GM08714 (cell line): Measurements from ENCODE around the gene PIK3C2A.
"Not testable (repeated sequence)": the region's sequence is repeated elsewhere in the genome, so short reads cannot be mapped to it uniquely, and the experiment has no call there.

Experiments
- H3K4me3 ChIP-seq: fragments of 200-500 bp; sonication (Bioruptor generic); 2 replicates; pipeline ENCODE4 v1.5.1; 2014; ENCODE audit warnings: mild to moderate bottlenecking, low read length, inconsistent platforms
- ZNF274 ChIP-seq: IDR thresholded peaks from 2 replicates; pipeline ENCODE4 v1.6.1; 2012; ENCODE audit warnings: mild to moderate bottlenecking, low read depth, low read length

The PIK3C2A gene

GRCh38 chr11:17230867-17231851 is 23.4 kb upstream of the PIK3C2A start:
- H3K4me3 ChIP-seq = no peak overlapping the region; the same call in 1 of the 2 replicates
- no peak for TF ChIP-seq ZNF274

- TF ChIP-seq ZNF274 = no peak
- H3K4me3 ChIP-seq = no peak overlapping the region
Measured at GRCh38 chr11:17229481-17230152, 21.8 kb upstream of the PIK3C2A start.

- H3K4me3 ChIP-seq = not testable (repeated sequence)
Measured at GRCh38 chr11:17228186-17228925, 20.6 kb upstream of the PIK3C2A start.

GRCh38 chr11:17224727-17225126 is 16.9 kb upstream of the PIK3C2A start:
- no peak for TF ChIP-seq ZNF274
- no peak overlapping the region for H3K4me3 ChIP-seq

GRCh38 chr11:17221968-17222367 is 14.2 kb upstream of the PIK3C2A start:
- H3K4me3 ChIP-seq = no peak overlapping the region
- TF ChIP-seq ZNF274 = no peak

GRCh38 chr11:17219016-17219415 is 11.2 kb upstream of the PIK3C2A start:
- no peak for TF ChIP-seq ZNF274
- H3K4me3 ChIP-seq = no peak overlapping the region

- no peak for TF ChIP-seq ZNF274
- no peak overlapping the region for H3K4me3 ChIP-seq
Measured at GRCh38 chr11:17218403-17218802, 10.6 kb upstream of the PIK3C2A start.

GRCh38 chr11:17217401-17217800 is 9.6 kb upstream of the PIK3C2A start:
- H3K4me3 ChIP-seq = no peak overlapping the region
- TF ChIP-seq ZNF274 = no peak

- no peak overlapping the region for H3K4me3 ChIP-seq
- TF ChIP-seq ZNF274 = no peak
Measured at GRCh38 chr11:17214338-17214737, 6.6 kb upstream of the PIK3C2A start.

GRCh38 chr11:17211286-17211685 is 3.5 kb upstream of the PIK3C2A start:
- no peak for TF ChIP-seq ZNF274
- H3K4me3 ChIP-seq = no peak overlapping the region

- no peak overlapping the region for H3K4me3 ChIP-seq
- TF ChIP-seq ZNF274 = no peak
Measured at GRCh38 chr11:17209939-17210245, 2.1 kb upstream of the PIK3C2A start.

- TF ChIP-seq ZNF274 = no peak
- H3K4me3 ChIP-seq = peak overlapping the region; percentile 68
Measured at GRCh38 chr11:17208257-17208999, 642 bp upstream of the PIK3C2A start.

GRCh38 chr11:17206463-17206862 is 1.3 kb downstream of the PIK3C2A start:
- TF ChIP-seq ZNF274 = no peak
- peak overlapping the region; percentile 68 for H3K4me3 ChIP-seq

- H3K4me3 ChIP-seq = no peak overlapping the region
- TF ChIP-seq ZNF274 = no peak
Measured at GRCh38 chr11:17197431-17197898, 10.3 kb downstream of the PIK3C2A start.
